Neural progenitor cell (in vitro differentiated cells): ENCODE data around the gene ACP5.

ENCODE experiments used
- EZH2 ChIP-seq: fragments of 200-600 bp; sonication (generic); IDR thresholded peaks from 2 replicates; pipeline ENCODE4 v1.6.1; 2017; ENCODE audit warnings: antibody characterized with exemption, mild to moderate bottlenecking, moderate library complexity
- EZH2phosphoT487 ChIP-seq: fragments of 200-600 bp; sonication (generic); IDR thresholded peaks from 2 replicates; pipeline ENCODE4 v1.6.1; 2017; ENCODE audit warnings: antibody characterized with exemption
- TF ChIP-seq, protein P1 (sequence below): fragments of 200-600 bp; sonication (generic); IDR thresholded peaks from 2 replicates; pipeline ENCODE4 v1.5.1; 2017; ENCODE audit warnings: antibody characterized with exemption, mild to moderate bottlenecking

GRCh38 chr19:11606484-11606883 is 29.0 kb upstream of the ACP5 start:
- TF ChIP-seq EZH2phosphoT487 (no peak), EZH2 (no peak)
- TF ChIP-seq, protein P1, sequence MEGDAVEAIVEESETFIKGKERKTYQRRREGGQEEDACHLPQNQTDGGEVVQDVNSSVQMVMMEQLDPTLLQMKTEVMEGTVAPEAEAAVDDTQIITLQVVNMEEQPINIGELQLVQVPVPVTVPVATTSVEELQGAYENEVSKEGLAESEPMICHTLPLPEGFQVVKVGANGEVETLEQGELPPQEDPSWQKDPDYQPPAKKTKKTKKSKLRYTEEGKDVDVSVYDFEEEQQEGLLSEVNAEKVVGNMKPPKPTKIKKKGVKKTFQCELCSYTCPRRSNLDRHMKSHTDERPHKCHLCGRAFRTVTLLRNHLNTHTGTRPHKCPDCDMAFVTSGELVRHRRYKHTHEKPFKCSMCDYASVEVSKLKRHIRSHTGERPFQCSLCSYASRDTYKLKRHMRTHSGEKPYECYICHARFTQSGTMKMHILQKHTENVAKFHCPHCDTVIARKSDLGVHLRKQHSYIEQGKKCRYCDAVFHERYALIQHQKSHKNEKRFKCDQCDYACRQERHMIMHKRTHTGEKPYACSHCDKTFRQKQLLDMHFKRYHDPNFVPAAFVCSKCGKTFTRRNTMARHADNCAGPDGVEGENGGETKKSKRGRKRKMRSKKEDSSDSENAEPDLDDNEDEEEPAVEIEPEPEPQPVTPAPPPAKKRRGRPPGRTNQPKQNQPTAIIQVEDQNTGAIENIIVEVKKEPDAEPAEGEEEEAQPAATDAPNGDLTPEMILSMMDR = no peak
